ENCODE results near the gene ZYG11B. TPM values are rescaled to one million over a fixed set of nuclear protein-coding genes. Genes with fewer than 3 reads are reported as not detected.
"Not testable (repeated sequence)": the region's sequence is repeated elsewhere in the genome, so short reads cannot be mapped to it uniquely, and the experiment has no call there.

The ZYG11B gene
- total and polyA plus RNA-seq, 4 donors, result 38.9 to 115 (median 48.0) TPM

DNA sequence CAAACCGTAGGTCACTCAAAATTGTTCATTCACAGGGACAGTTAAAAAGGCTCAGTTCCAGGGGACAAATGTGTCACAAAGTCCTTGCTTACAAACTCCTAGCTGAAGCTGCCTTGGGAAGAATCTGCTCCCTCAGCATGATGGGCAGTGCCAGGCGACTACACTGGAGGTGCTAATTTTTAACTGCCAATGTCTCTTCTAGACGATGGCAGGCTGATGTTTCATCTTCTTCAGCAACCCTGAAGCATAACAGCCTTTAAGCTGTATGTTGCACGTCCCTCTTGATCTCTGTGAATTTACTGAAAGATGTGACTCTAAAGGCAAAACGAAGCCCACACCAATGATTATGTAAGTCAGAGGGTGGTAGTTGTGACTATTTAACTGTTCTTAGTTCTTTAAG is 39.4 kb upstream of the ZYG11B start:
- WGBS (ENCODE audit: insufficient coverage), result 93% methylated on average over 2 of the region's 5 CpGs
- Histone ChIP-seq H3K4me3 (ENCODE audit: low read depth, low read length) (no peak overlapping the region), H3K4me1 (ENCODE audit: control insufficient read depth, insufficient read depth, low read length) (peaks cover 2% of the 10 kb centered on the region), H3K9me3 (ENCODE audit: control insufficient read depth, insufficient read depth, low read length) (no peaks in the 10 kb centered on the region), H3K27ac (ENCODE audit: low read depth, low read length) (no peak overlapping the region), H3K27me3 (ENCODE audit: control insufficient read depth, insufficient read depth, low read length) (no peaks in the 10 kb centered on the region), H3K36me3 (ENCODE audit: control insufficient read depth, insufficient read depth, low read length) (peaks cover 28% of the 10 kb centered on the region)
- DNase-seq (ENCODE audit: low read depth in 4 of 6, low spot score in 6 of 6), result no peak

DNA sequence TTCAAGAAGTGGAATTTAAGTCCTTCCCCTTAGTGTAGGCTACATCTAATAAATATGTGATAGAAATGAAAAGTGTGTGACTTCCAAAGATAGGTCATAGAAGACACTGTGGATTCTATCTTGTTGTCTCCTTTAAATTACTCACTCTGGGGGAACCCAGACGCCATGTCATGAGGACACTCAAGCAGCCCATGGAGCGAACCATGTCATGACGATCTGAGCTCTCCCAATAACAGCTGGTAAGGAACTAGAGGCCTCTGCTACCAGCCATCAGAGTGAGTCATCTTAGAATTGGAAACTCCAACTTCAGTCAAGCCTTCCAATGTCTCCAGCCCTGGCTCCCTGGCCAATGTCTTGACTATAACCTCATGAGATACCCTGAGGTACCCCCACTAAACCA is 34.4 kb upstream of the ZYG11B start:
- 97% methylated on average over 3 of the region's 3 CpGs for WGBS (ENCODE audit: insufficient coverage)
- peaks cover 29% of the 10 kb centered on the region for H3K36me3 ChIP-seq (ENCODE audit: control insufficient read depth, insufficient read depth, low read length)
- no peak overlapping the region for H3K4me3 ChIP-seq (ENCODE audit: low read depth, low read length)
- H3K9me3 ChIP-seq (ENCODE audit: control insufficient read depth, insufficient read depth, low read length), result no peaks in the 10 kb centered on the region
- no peak overlapping the region for H3K27ac ChIP-seq (ENCODE audit: low read depth, low read length)
- H3K27me3 ChIP-seq (ENCODE audit: control insufficient read depth, insufficient read depth, low read length), result no peaks in the 10 kb centered on the region
- no peak for DNase-seq (ENCODE audit: low read depth in 4 of 6, low spot score in 6 of 6)
- no peaks in the 10 kb centered on the region for H3K4me1 ChIP-seq (ENCODE audit: control insufficient read depth, insufficient read depth, low read length)

DNA sequence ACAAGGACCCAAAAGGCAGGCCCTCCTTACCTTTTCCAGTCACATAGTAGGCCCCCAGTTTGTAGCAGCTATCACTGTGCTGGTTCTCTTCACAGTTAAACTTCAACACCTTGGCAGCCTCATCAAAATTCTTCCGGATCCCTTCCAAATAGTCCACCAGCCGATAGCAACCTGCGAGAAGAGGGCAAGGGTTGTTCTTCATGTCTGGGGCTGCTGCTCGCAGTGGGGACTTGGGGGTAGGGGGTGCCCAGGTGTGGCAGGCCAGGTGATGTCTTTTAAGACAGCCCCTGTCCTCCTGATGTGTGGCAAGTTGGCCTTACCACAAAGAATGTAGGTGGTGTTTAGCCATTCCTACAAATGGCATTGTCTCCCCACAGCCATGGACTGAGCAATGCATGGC is 33.6 kb upstream of the ZYG11B start:
- Histone ChIP-seq H3K9me3 (ENCODE audit: control insufficient read depth, insufficient read depth, low read length) (no peaks in the 10 kb centered on the region), H3K4me3 (ENCODE audit: low read depth, low read length) (no peak overlapping the region), H3K36me3 (ENCODE audit: control insufficient read depth, insufficient read depth, low read length) (peaks cover 25% of the 10 kb centered on the region), H3K27me3 (ENCODE audit: control insufficient read depth, insufficient read depth, low read length) (no peaks in the 10 kb centered on the region), H3K4me1 (ENCODE audit: control insufficient read depth, insufficient read depth, low read length) (peaks cover 5% of the 10 kb centered on the region), H3K27ac (ENCODE audit: low read depth, low read length) (no peak overlapping the region)
- 100% methylated on average over 1 of the region's 4 CpGs for whole genome bisulfite sequencing (ENCODE audit: insufficient coverage)
- no peak for DNase-seq (ENCODE audit: low read depth in 4 of 6, low spot score in 6 of 6)

DNA sequence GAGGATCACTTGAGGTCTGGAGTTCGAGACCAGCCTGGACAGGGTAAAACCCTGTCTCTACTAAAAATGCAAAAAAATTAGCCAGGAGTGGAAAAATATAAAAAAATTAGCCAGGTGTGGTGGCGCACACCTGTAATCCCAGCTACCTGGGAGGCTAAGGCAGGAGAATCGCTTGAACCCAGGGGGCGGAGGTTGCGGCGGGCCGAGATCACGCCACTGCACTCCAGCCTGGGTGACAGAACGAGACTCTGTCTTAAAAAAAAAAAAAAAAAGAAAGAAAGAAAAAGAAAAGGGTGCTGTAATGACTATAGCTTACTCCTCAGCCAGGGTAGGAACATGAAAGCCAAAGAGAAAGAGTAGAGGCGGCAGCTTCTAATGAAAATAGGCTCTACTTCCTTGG is 32.9 kb upstream of the ZYG11B start:
- H3K36me3 ChIP-seq (ENCODE audit: control insufficient read depth, insufficient read depth, low read length), result peaks cover 22% of the 10 kb centered on the region
- 100% methylated on average over 2 of the region's 10 CpGs for WGBS (ENCODE audit: insufficient coverage)
- H3K27me3 ChIP-seq (ENCODE audit: control insufficient read depth, insufficient read depth, low read length); H3K4me1 ChIP-seq (ENCODE audit: control insufficient read depth, insufficient read depth, low read length); H3K9me3 ChIP-seq (ENCODE audit: control insufficient read depth, insufficient read depth, low read length); H3K4me3 ChIP-seq (ENCODE audit: low read depth, low read length); DNase-seq (ENCODE audit: low read depth in 4 of 6, low spot score in 6 of 6); H3K27ac ChIP-seq (ENCODE audit: low read depth, low read length): not testable (repeated sequence)

DNA sequence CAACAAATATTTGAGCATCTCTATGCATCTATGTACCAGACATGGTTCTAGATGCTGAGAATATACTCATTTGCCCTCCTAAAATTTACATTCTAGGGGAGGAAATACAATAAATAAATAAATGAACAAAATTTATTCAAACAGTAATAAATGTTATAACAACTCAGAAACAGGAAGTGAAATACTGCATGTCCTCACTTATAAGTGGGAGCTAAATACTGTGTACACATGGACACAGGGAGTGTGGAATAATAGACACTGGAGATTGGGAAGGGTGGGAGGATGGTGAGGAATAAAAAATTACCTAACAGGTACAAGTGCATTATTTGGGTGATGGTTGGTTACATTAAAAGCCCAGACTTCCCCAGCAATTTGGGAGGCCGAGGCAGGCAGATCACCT is 32.4 kb upstream of the ZYG11B start:
- WGBS (ENCODE audit: insufficient coverage), result 88% methylated on average over 1 of the region's 1 CpG
- Histone ChIP-seq H3K36me3 (ENCODE audit: control insufficient read depth, insufficient read depth, low read length) (peaks cover 22% of the 10 kb centered on the region), H3K27ac (ENCODE audit: low read depth, low read length) (no peak overlapping the region), H3K9me3 (ENCODE audit: control insufficient read depth, insufficient read depth, low read length) (no peaks in the 10 kb centered on the region), H3K4me3 (ENCODE audit: low read depth, low read length) (no peak overlapping the region), H3K27me3 (ENCODE audit: control insufficient read depth, insufficient read depth, low read length) (no peaks in the 10 kb centered on the region), H3K4me1 (ENCODE audit: control insufficient read depth, insufficient read depth, low read length) (peaks cover 9% of the 10 kb centered on the region)
- DNase-seq (ENCODE audit: low read depth in 4 of 6, low spot score in 6 of 6), result no peak

DNA sequence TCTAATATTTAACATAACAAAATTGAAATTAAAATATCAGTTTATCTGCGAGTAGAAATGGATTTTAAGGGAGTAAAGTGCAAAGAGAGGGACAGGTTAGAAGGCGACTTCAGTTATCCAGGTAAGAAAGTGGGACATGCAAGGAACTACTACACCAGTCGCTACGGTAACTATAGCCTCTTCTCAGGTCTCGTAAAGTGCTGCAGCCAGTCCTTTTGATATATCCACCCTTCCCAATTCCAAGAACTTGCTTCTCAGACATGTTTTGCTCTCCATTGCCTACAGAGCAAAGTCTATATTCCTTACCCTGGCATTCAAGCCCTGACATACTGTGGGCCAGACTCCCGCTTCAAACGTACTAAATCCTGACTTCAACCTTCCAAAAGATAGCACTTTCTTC is 30.6 kb upstream of the ZYG11B start:
- 90% methylated on average over 6 of the region's 7 CpGs for WGBS (ENCODE audit: insufficient coverage)
- DNase-seq (ENCODE audit: low read depth in 4 of 6, low spot score in 6 of 6), result no peak
- no peaks in the 10 kb centered on the region for H3K9me3 ChIP-seq (ENCODE audit: control insufficient read depth, insufficient read depth, low read length)
- no peak overlapping the region for H3K27ac ChIP-seq (ENCODE audit: low read depth, low read length)
- no peaks in the 10 kb centered on the region for H3K27me3 ChIP-seq (ENCODE audit: control insufficient read depth, insufficient read depth, low read length)
- peaks cover 9% of the 10 kb centered on the region for H3K4me1 ChIP-seq (ENCODE audit: control insufficient read depth, insufficient read depth, low read length)
- H3K36me3 ChIP-seq (ENCODE audit: control insufficient read depth, insufficient read depth, low read length), result peaks cover 16% of the 10 kb centered on the region
- no peak overlapping the region for H3K4me3 ChIP-seq (ENCODE audit: low read depth, low read length)

DNA sequence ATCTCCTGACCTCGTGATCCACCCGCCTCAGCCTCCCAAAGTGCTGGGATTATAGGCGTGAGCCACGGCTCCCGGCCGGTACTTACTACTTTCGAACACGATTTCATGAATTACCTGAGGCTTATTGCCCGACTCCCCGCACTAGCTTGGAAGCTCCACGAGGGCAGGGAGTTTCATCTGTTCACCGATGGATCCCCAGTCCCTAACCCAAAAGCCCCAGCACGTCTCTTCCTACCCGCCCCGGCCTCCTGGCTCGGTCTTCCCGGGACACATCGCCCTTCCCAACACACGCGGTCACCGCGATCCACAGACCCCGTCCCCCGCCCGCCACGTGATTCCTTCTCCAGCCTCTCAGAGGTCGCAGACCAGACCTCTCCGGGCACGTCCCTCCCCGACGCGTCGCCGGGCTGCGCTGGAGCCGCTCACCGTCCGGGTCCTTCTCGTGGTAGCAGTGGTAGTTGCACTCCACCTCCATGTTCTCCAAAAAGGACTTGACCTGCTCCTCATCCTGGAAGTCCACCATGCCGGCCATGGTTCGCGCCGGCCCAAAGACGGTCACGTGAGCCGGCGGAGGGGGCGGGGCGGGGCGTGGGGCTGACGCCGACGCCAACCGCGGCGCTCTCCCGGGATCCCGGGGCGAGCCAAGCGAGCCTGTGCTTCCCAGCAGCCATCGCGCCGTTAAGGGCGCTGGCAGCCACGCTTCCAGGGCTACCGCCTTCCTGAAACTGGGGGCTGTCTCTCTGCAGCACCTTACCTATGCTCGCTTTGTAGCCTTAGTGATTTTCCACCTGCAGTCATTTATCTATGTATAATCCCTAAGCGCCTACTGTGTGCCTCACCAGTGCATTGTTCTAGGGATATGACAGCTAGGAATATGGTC is 28.2 kb upstream of the ZYG11B start, which contains the start of gene COA7:
Gene COA7 (minus strand): TSS at position 553 of the 880 bp plus-strand sequence. CDS start 21 bp downstream, at position 532.
- peak within 1 kb of the TSS; percentile 88 for H3K4me3 ChIP-seq (ENCODE audit: low read depth, low read length)
- H3K27ac ChIP-seq (ENCODE audit: low read depth, low read length), result peak within 1 kb of the TSS; percentile 35
- H3K36me3 ChIP-seq (ENCODE audit: control insufficient read depth, insufficient read depth, low read length), result peaks cover 2% of the 10 kb centered on the region
- peak; percentile 73 to 96 (median 82) for DNase-seq (ENCODE audit: low read depth in 4 of 6, low spot score in 6 of 6)
- H3K27me3 ChIP-seq (ENCODE audit: control insufficient read depth, insufficient read depth, low read length), result no peaks in the 10 kb centered on the region
- WGBS (ENCODE audit: insufficient coverage), result 2% methylated on average over 67 of the region's 68 CpGs
- H3K4me1 ChIP-seq (ENCODE audit: control insufficient read depth, insufficient read depth, low read length), result peaks cover 10% of the 10 kb centered on the region
- H3K9me3 ChIP-seq (ENCODE audit: control insufficient read depth, insufficient read depth, low read length), result no peaks in the 10 kb centered on the region

DNA sequence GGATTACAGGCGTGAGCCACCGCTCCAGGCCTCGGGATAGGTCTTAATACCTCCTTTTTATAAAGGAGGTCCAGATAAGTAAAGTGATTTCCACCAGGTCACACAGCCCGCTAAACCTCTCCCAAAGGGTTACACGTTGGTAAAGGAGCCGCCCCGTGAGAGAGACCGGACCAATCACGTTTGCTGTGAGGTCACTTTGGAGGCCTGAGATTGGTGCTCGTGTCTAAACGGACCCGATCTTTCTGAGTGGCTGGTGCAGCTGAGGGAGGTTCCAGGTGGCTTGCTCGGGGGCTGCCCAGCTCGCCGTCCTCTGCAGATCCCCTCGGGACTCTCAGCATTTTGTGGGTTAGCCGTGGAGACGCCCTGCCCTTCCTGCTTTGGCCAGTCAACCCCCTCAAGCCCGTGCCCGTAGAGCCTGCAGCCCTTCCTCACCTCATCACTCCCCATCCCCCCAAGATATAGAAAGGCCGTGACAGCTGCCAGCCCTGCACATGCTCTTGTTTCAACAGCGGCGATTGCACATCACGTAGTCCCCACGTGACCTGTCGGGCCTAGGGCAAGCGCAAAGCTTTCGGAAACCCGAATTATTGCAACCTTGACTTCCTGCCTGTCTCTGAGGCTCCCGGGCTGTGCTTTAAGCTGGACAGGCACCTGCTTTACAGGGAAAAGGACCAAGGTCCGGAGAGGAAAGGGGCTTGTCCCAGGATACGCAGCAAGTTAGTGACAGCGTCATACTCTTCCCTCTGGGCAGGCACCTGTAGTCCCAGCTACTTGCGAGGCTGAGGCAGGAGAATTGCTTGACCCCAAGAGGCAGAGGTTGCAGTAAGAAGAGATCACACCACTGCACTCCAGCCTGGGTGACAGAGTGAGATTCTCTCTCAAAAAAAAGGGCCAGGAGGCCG is 23.1 kb upstream of the ZYG11B start:
- H3K4me1 ChIP-seq (ENCODE audit: control insufficient read depth, insufficient read depth, low read length), result peaks cover 7% of the 10 kb centered on the region
- WGBS (ENCODE audit: insufficient coverage), result 4% methylated on average over 30 of the region's 35 CpGs
- peak; percentile 76 to 98 (median 85) for DNase-seq (ENCODE audit: low read depth in 4 of 6, low spot score in 6 of 6)
- H3K27me3 ChIP-seq (ENCODE audit: control insufficient read depth, insufficient read depth, low read length), result no peaks in the 10 kb centered on the region
- H3K4me3 ChIP-seq (ENCODE audit: low read depth, low read length), result peak overlapping the region; percentile 72
- no peaks in the 10 kb centered on the region for H3K9me3 ChIP-seq (ENCODE audit: control insufficient read depth, insufficient read depth, low read length)
- no peaks in the 10 kb centered on the region for H3K36me3 ChIP-seq (ENCODE audit: control insufficient read depth, insufficient read depth, low read length)
- H3K27ac ChIP-seq (ENCODE audit: low read depth, low read length), result peak overlapping the region; percentile 78

DNA sequence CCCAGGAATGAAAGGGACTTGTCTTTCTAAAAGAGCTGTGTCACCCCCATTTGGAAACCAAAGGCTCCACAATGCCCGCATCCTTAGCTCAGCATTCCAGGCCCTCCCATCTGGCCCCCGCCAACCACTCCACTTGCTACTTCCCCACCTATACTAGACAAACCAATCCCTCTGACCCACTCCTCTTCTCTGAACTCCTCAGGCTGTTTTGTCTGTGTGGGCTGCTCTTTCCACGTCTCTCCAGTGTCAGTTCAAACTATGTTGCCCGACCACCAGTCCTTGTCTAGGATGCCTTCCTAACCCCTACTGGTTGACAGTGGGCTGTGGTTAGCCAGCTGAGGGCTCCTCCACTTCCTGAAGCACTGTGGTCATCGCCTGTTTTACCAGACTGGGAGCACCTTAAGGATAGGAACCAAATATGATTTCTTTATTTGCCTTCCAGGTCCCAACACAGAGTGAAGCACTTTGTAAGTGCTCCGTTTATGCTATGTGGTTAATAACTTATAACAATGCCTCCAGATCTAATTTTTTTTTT is 20.1 kb upstream of the ZYG11B start:
- H3K9me3 ChIP-seq (ENCODE audit: control insufficient read depth, insufficient read depth, low read length), result no peaks in the 10 kb centered on the region
- no peak overlapping the region for H3K4me3 ChIP-seq (ENCODE audit: low read depth, low read length)
- H3K36me3 ChIP-seq (ENCODE audit: control insufficient read depth, insufficient read depth, low read length), result no peaks in the 10 kb centered on the region
- no peak for DNase-seq (ENCODE audit: low read depth in 4 of 6, low spot score in 6 of 6)
- peaks cover 7% of the 10 kb centered on the region for H3K4me1 ChIP-seq (ENCODE audit: control insufficient read depth, insufficient read depth, low read length)
- WGBS (ENCODE audit: insufficient coverage), result 81% methylated on average over 3 of the region's 6 CpGs
- no peaks in the 10 kb centered on the region for H3K27me3 ChIP-seq (ENCODE audit: control insufficient read depth, insufficient read depth, low read length)
- H3K27ac ChIP-seq (ENCODE audit: low read depth, low read length), result no peak overlapping the region
